AG04450 (cell line): ENCODE measurements around the gene ITGB8. TPM values are rescaled to one million over a fixed set of nuclear protein-coding genes. Genes with fewer than 3 reads are reported as not detected.

Source experiments
- CTCF ChIA-PET: fragments of 300-600, 350-600 bp; formaldehyde crosslinking; extraction: SDS; loops from one replicate; lab custom pipeline; 2022; ENCODE audit warnings: antibody characterized with exemption, inconsistent platforms; lab: Charles Lee
- POLR2A ChIA-PET: fragments of 350-600 bp; formaldehyde crosslinking; extraction: SDS; loops from one replicate; lab custom pipeline; 2021; ENCODE audit warnings: antibody characterized with exemption, inconsistent platforms; lab: Yijun Ruan, JAX
- DNase-seq: peaks from one replicate; pipeline ENCODE4 v3.0.0-alpha.2; 2011; ENCODE audit warnings: low read depth, low spot score
- H3K27ac ChIP-seq: one replicate; pipeline ENCODE4 v1.5.1; 2012; ENCODE audit warnings: low read depth, low read length, control low read depth
- H3K27me3 ChIP-seq: one replicate; pipeline ENCODE4 v1.6.0; 2012; ENCODE audit warnings: low read length; ENCODE audit not compliant: control insufficient read depth, insufficient read depth
- H3K4me3 ChIP-seq: 2 replicates; pipeline ENCODE4 v1.5.1; 2011; ENCODE audit warnings: mild to moderate bottlenecking, low read depth, low read length, control low read depth
- H3K9me3 ChIP-seq: 2 replicates; pipeline ENCODE4 v1.5.1; 2012; ENCODE audit warnings: low read length; ENCODE audit not compliant: control insufficient read depth, insufficient read depth
- CTCF ChIP-seq: IDR thresholded peaks from 2 replicates; pipeline ENCODE4 v1.5.1; 2011; ENCODE audit warnings: low read depth, low read length, control low read depth, inconsistent platforms
- polyA plus RNA-seq: library from polyadenylated mRNA; depleted of rRNA; stranded (reverse); fragments of >200 nt; gene quantifications from 2 replicates; pipeline ENCODE4 v1.2.3, GENCODE V29; 2011

The ITGB8 gene
- polyA plus RNA-seq, 1 experiment: 12.3 TPM

DNA sequence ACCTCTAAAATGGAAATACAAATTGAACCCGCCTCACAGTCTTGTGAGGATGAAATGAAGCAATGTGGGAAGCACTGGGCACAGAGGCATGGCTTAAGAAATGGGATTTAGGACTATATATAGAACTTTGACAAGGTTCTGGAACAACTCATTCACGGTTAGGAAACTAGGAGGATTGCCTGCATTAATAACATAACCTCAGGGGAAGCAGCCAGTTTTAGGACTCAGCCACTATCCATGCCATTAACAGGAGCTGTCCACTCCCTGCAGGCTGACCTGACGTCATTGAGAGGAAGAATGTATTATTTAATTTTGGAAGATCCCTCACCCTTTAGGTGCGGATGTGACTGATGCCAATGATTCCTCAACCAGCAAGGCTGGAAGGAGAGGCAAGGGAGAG, 34.8 kb downstream of the ITGB8 start:
- no peaks in the 10 kb centered on the region for H3K27me3 ChIP-seq
- H3K4me3 ChIP-seq: no peak overlapping the region
- ChIA-PET POLR2A (no interaction called here), CTCF (no interaction called here)
- H3K27ac ChIP-seq: no peak overlapping the region
- DNase-seq: no peak
- no peak for TF ChIP-seq CTCF
- no peaks in the 10 kb centered on the region for H3K9me3 ChIP-seq

GRCh38 chr7:20374399-20374798, 43.7 kb downstream of the ITGB8 start:
- no peak for DNase-seq
- no peak overlapping the region for H3K27ac ChIP-seq
- H3K4me3 ChIP-seq: no peak overlapping the region
- H3K9me3 ChIP-seq: no peaks in the 10 kb centered on the region
- H3K27me3 ChIP-seq: no peaks in the 10 kb centered on the region
- no peak for TF ChIP-seq CTCF
- ChIA-PET CTCF (interaction anchor here (0.6 kb wide), 1 partner anchor 225 kb away, joined by 4 read pairs; no protein-coding TSS in a partner anchor), POLR2A (no interaction called here)

GRCh38 chr7:20376796-20377195, 46.1 kb downstream of the ITGB8 start:
- no peak for TF ChIP-seq CTCF
- no peak for DNase-seq
- ChIA-PET CTCF (no interaction called here), POLR2A (no interaction called here)
- no peaks in the 10 kb centered on the region for H3K27me3 ChIP-seq
- no peaks in the 10 kb centered on the region for H3K9me3 ChIP-seq
- no peak overlapping the region for H3K27ac ChIP-seq
- no peak overlapping the region for H3K4me3 ChIP-seq

DNA sequence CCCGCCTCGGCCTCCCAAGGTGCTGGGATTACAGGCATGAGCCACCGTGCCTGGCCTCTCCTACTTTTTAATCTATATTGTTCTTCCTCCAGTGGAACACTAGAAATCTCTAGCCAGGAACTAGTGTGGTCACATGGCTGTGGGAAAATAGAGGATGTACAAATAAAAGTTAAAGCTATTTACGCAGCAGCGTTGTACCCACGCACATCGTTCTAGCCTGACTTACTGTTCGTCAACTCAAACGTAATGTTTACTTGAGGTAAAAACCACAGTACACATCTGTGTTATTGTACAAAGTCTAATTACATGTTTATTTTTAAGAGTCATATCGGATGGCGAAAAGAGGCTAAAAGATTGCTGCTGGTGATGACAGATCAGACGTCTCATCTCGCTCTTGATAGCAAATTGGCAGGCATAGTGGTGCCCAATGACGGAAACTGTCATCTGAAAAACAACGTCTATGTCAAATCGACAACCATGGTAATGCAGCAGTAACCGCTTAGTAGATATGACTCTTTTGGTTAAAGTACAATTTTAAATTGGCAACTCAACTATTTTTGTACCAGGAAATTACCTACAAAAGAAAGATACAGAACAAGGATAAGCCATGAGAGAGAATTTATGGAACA, 50.8 kb downstream of the ITGB8 start:
- H3K4me3 ChIP-seq: no peak overlapping the region
- ChIA-PET POLR2A (no interaction called here), CTCF (interaction anchor here (0.6 kb wide), 1 partner anchor 627 kb away, joined by 5 read pairs; no protein-coding TSS in a partner anchor)
- H3K27ac ChIP-seq: no peak overlapping the region
- H3K27me3 ChIP-seq: no peaks in the 10 kb centered on the region
- no peak for DNase-seq
- no peaks in the 10 kb centered on the region for H3K9me3 ChIP-seq
- no peak for TF ChIP-seq CTCF

GRCh38 chr7:20383351-20383750, 52.7 kb downstream of the ITGB8 start:
- DNase-seq: no peak
- no peaks in the 10 kb centered on the region for H3K9me3 ChIP-seq
- no peak for TF ChIP-seq CTCF
- H3K4me3 ChIP-seq: no peak overlapping the region
- no peak overlapping the region for H3K27ac ChIP-seq
- POLR2A ChIA-PET: no interaction called here
- no peaks in the 10 kb centered on the region for H3K27me3 ChIP-seq
- CTCF ChIA-PET: interaction anchor here (1.5 kb wide), 1 partner anchor 19 kb away, joined by 5 read pairs; no protein-coding TSS in a partner anchor
